ENCODE data around the gene COL5A1. TPM values are rescaled to one million over a fixed set of nuclear protein-coding genes. Genes with fewer than 3 reads are reported as not detected.

Gene COL5A1
- polyA plus RNA-seq, 3 donors, result 0.01 TPM; not detected in 2

- no peak for TF ChIP-seq CTCF (IDR thresholded peaks at IDR 0.05)
- WGBS (ENCODE audit: insufficient coverage), result 96% methylated on average over 4 of the region's 11 CpGs
- H3K9me3 Mint-ChIP-seq, result peaks cover 0 to 2% (median 0%) of the 10 kb centered on the region in 7 donors
- no peak overlapping the region for H3K4me3 Mint-ChIP-seq
- H3K4me1 Mint-ChIP-seq, result peaks cover 18% of the 10 kb centered on the region
- DNase-seq, result peak in 1 of 3 donors; percentile 0
- peaks cover 19 to 37% (median 22%) of the 10 kb centered on the region in 3 donors for H3K27me3 Mint-ChIP-seq (ENCODE audit: low read depth in 3 of 3)
- peaks cover 0 to 7% of the 10 kb centered on the region in 2 donors for H3K27me3 ChIP-seq (ENCODE audit: control insufficient read depth in 2 of 2, insufficient read depth in 2 of 2, low read length in 2 of 2)
- peaks cover 22 to 28% of the 10 kb centered on the region in 2 donors for H3K4me1 ChIP-seq (ENCODE audit: control insufficient read depth in 1 of 2, insufficient read depth in 2 of 2, low read length in 2 of 2)
- no peaks in the 10 kb centered on the region for H3K79me2 ChIP-seq (ENCODE audit: insufficient read depth, low read length)
- no peak overlapping the region for H3K27ac ChIP-seq (ENCODE audit: low read depth in 1 of 2, low read length in 2 of 2)
- H2AFZ ChIP-seq (ENCODE audit: insufficient read depth, low read depth, low read length, poor library complexity, severe bottlenecking), result no peak overlapping the region
- H3K36me3 Mint-ChIP-seq, result no peaks in the 10 kb centered on the region
- intact Hi-C loops (cut with micrococcal nuclease), result no loop called here
- no peaks in the 10 kb centered on the region for H3K36me3 ChIP-seq (replicated peaks in 1 of 2; ENCODE audit: control insufficient read depth in 1 of 2, insufficient read depth in 2 of 2, low read length in 2 of 2)
- no peaks in the 10 kb centered on the region for H3K9me3 ChIP-seq (replicated peaks in 1 of 2; ENCODE audit: control insufficient read depth in 1 of 2, insufficient read depth in 1 of 2, low read length in 2 of 2)
- no peak overlapping the region for H3K27ac Mint-ChIP-seq
- no peak overlapping the region for H3K4me2 ChIP-seq (replicated peaks; ENCODE audit: extremely low read depth, low read length, poor library complexity, severe bottlenecking)
- no peaks in the 10 kb centered on the region for H4K20me1 ChIP-seq (ENCODE audit: insufficient read depth, low read length)
- no peak overlapping the region for H3K9ac ChIP-seq (ENCODE audit: insufficient read depth, low read length, poor library complexity, severe bottlenecking)
- H3K4me3 ChIP-seq (replicated peaks in 1 of 3; ENCODE audit: low read depth in 2 of 3, low read length in 3 of 3), result no peak overlapping the region
Observed at GRCh38 chr9:134886413-134886913, 244.9 kb downstream of the COL5A1 start.

DNA sequence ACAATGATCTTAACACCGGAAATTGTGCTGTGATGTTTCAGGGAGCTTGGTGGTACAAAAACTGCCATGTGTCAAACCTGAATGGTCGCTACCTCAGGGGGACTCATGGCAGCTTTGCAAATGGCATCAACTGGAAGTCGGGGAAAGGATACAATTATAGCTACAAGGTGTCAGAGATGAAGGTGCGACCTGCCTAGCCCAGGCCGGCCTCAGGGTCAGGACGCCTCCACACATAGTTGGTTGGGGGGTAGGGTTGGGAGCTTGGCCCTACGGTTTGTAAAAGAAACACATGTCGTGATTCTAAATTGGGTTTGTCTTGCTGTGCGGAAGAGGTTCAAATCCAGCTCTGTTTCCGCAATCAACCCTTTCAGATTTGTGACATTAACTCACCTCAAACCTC lies 245.6 kb downstream of the COL5A1 start:
- DNase-seq, result peak in 1 of 3 donors; percentile 0
- Mint-ChIP-seq H3K27ac (no peak overlapping the region), H3K27me3 (ENCODE audit: low read depth in 3 of 3) (peaks cover 20 to 37% (median 22%) of the 10 kb centered on the region in 3 donors), H3K4me3 (peak overlapping the region in 1 of 2 donors; percentile 60), H3K4me1 (peaks cover 26% of the 10 kb centered on the region), H3K36me3 (no peaks in the 10 kb centered on the region), H3K9me3 (peaks cover 0 to 2% (median 0%) of the 10 kb centered on the region in 7 donors)
- Histone ChIP-seq H3K9ac (ENCODE audit: insufficient read depth, low read length, poor library complexity, severe bottlenecking) (no peak overlapping the region), H3K4me1 (ENCODE audit: control insufficient read depth in 1 of 2, insufficient read depth in 2 of 2, low read length in 2 of 2) (peaks cover 30 to 35% of the 10 kb centered on the region in 2 donors), H3K79me2 (ENCODE audit: insufficient read depth, low read length) (no peaks in the 10 kb centered on the region), H3K4me2 (replicated peaks; ENCODE audit: extremely low read depth, low read length, poor library complexity, severe bottlenecking) (no peak overlapping the region), H3K27ac (ENCODE audit: low read depth in 1 of 2, low read length in 2 of 2) (no peak overlapping the region), H3K36me3 (replicated peaks in 1 of 2; ENCODE audit: control insufficient read depth in 1 of 2, insufficient read depth in 2 of 2, low read length in 2 of 2) (no peaks in the 10 kb centered on the region), H3K4me3 (replicated peaks in 1 of 3; ENCODE audit: low read depth in 2 of 3, low read length in 3 of 3) (no peak overlapping the region), H3K27me3 (ENCODE audit: control insufficient read depth in 2 of 2, insufficient read depth in 2 of 2, low read length in 2 of 2) (peaks cover 0 to 7% of the 10 kb centered on the region in 2 donors), H4K20me1 (ENCODE audit: insufficient read depth, low read length) (no peaks in the 10 kb centered on the region), H3K9me3 (replicated peaks in 1 of 2; ENCODE audit: control insufficient read depth in 1 of 2, insufficient read depth in 1 of 2, low read length in 2 of 2) (no peaks in the 10 kb centered on the region), H2AFZ (ENCODE audit: insufficient read depth, low read depth, low read length, poor library complexity, severe bottlenecking) (peak overlapping the region; percentile 25)
- 91% methylated on average over 8 of the region's 10 CpGs for WGBS (ENCODE audit: insufficient coverage)
- no peak for TF ChIP-seq CTCF (IDR thresholded peaks at IDR 0.05)
- intact Hi-C loops (cut with micrococcal nuclease), result no loop called here

All from CD14-positive monocyte (primary cell).